Activated naive CD8-positive, alpha-beta T cell (primary cell): ENCODE data around the gene LDLRAD4.

Experiments used
- H3K27ac Mint-ChIP-seq: one replicate; pipeline ENCODE4 v1.8.0; 2021; ENCODE audit warnings: mixed read lengths
- H3K27me3 Mint-ChIP-seq: one replicate; pipeline ENCODE4 v1.8.0; 2021; ENCODE audit warnings: mixed read lengths
- H3K36me3 Mint-ChIP-seq: one replicate; pipeline ENCODE4 v1.8.0; 2021; ENCODE audit warnings: mixed read lengths
- H3K4me1 Mint-ChIP-seq: one replicate; pipeline ENCODE4 v1.8.0; 2021; ENCODE audit warnings: low read depth, mixed read lengths
- H3K4me3 Mint-ChIP-seq: one replicate; pipeline ENCODE4 v1.8.0; 2021; ENCODE audit warnings: mild to moderate bottlenecking, mixed read lengths
- H3K9me3 Mint-ChIP-seq: one replicate; pipeline ENCODE4 v1.8.0; 2021; ENCODE audit warnings: low read depth, mixed read lengths

Gene LDLRAD4

GRCh38 chr18:13455960-13456481 lies 237.5 kb downstream of the LDLRAD4 start:
- Mint-ChIP-seq H3K4me3 (peak overlapping the region; percentile 49), H3K4me1 (peaks cover 36% of the 10 kb centered on the region), H3K9me3 (no peaks in the 10 kb centered on the region), H3K36me3 (peaks cover 7% of the 10 kb centered on the region), H3K27ac (peak overlapping the region; percentile 79), H3K27me3 (no peaks in the 10 kb centered on the region)

- Mint-ChIP-seq H3K4me1 (peaks cover 38% of the 10 kb centered on the region), H3K9me3 (no peaks in the 10 kb centered on the region), H3K27ac (peak overlapping the region; percentile 79), H3K27me3 (no peaks in the 10 kb centered on the region), H3K36me3 (peaks cover 7% of the 10 kb centered on the region), H3K4me3 (no peak overlapping the region)
Measured at GRCh38 chr18:13456736-13457271, 238.2 kb downstream of the LDLRAD4 start.

GRCh38 chr18:13457327-13457726 lies 238.8 kb downstream of the LDLRAD4 start:
- no peaks in the 10 kb centered on the region for H3K9me3 Mint-ChIP-seq
- H3K36me3 Mint-ChIP-seq: peaks cover 7% of the 10 kb centered on the region
- H3K27me3 Mint-ChIP-seq: no peaks in the 10 kb centered on the region
- H3K4me3 Mint-ChIP-seq: no peak overlapping the region
- H3K27ac Mint-ChIP-seq: no peak overlapping the region
- H3K4me1 Mint-ChIP-seq: peaks cover 43% of the 10 kb centered on the region

GRCh38 chr18:13460946-13461345 lies 242.4 kb downstream of the LDLRAD4 start:
- Mint-ChIP-seq H3K4me1 (peaks cover 60% of the 10 kb centered on the region), H3K36me3 (peaks cover 9% of the 10 kb centered on the region), H3K27me3 (no peaks in the 10 kb centered on the region), H3K9me3 (no peaks in the 10 kb centered on the region), H3K4me3 (peak overlapping the region; percentile 34), H3K27ac (no peak overlapping the region)

- Mint-ChIP-seq H3K4me1 (peaks cover 58% of the 10 kb centered on the region), H3K27ac (no peak overlapping the region), H3K27me3 (no peaks in the 10 kb centered on the region), H3K4me3 (no peak overlapping the region), H3K9me3 (no peaks in the 10 kb centered on the region), H3K36me3 (peaks cover 10% of the 10 kb centered on the region)
Measured at GRCh38 chr18:13461469-13461868, 242.9 kb downstream of the LDLRAD4 start.

GRCh38 chr18:13461936-13462335 lies 243.4 kb downstream of the LDLRAD4 start:
- H3K27ac Mint-ChIP-seq: peak overlapping the region; percentile 46
- peaks cover 60% of the 10 kb centered on the region for H3K4me1 Mint-ChIP-seq
- peaks cover 13% of the 10 kb centered on the region for H3K36me3 Mint-ChIP-seq
- H3K27me3 Mint-ChIP-seq: no peaks in the 10 kb centered on the region
- H3K4me3 Mint-ChIP-seq: no peak overlapping the region
- H3K9me3 Mint-ChIP-seq: peaks cover 3% of the 10 kb centered on the region

GRCh38 chr18:13462686-13463085 lies 244.1 kb downstream of the LDLRAD4 start:
- Mint-ChIP-seq H3K27me3 (no peaks in the 10 kb centered on the region), H3K4me1 (peaks cover 62% of the 10 kb centered on the region), H3K9me3 (peaks cover 9% of the 10 kb centered on the region), H3K4me3 (no peak overlapping the region), H3K36me3 (peaks cover 20% of the 10 kb centered on the region), H3K27ac (peak overlapping the region; percentile 28)

- Mint-ChIP-seq H3K4me1 (peaks cover 61% of the 10 kb centered on the region), H3K9me3 (peaks cover 11% of the 10 kb centered on the region), H3K27me3 (no peaks in the 10 kb centered on the region), H3K4me3 (peak overlapping the region; percentile 93), H3K36me3 (peaks cover 17% of the 10 kb centered on the region), H3K27ac (peak overlapping the region; percentile 97)
Measured at GRCh38 chr18:13463526-13464210, 245.1 kb downstream of the LDLRAD4 start.

GRCh38 chr18:13464432-13465123 lies 246.0 kb downstream of the LDLRAD4 start:
- Mint-ChIP-seq H3K27ac (peak overlapping the region; percentile 97), H3K4me3 (peak overlapping the region; percentile 93), H3K36me3 (peaks cover 21% of the 10 kb centered on the region), H3K4me1 (peaks cover 68% of the 10 kb centered on the region), H3K9me3 (peaks cover 11% of the 10 kb centered on the region), H3K27me3 (no peaks in the 10 kb centered on the region)

GRCh38 chr18:13465124-13465446 lies 246.5 kb downstream of the LDLRAD4 start:
- Mint-ChIP-seq H3K9me3 (peaks cover 11% of the 10 kb centered on the region), H3K4me1 (peaks cover 68% of the 10 kb centered on the region), H3K27ac (peak overlapping the region; percentile 97), H3K27me3 (no peaks in the 10 kb centered on the region), H3K4me3 (peak overlapping the region; percentile 93), H3K36me3 (peaks cover 22% of the 10 kb centered on the region)

- peak overlapping the region; percentile 97 for H3K27ac Mint-ChIP-seq
- peaks cover 72% of the 10 kb centered on the region for H3K4me1 Mint-ChIP-seq
- peaks cover 11% of the 10 kb centered on the region for H3K9me3 Mint-ChIP-seq
- H3K27me3 Mint-ChIP-seq: no peaks in the 10 kb centered on the region
- H3K36me3 Mint-ChIP-seq: peaks cover 22% of the 10 kb centered on the region
- peak overlapping the region; percentile 93 for H3K4me3 Mint-ChIP-seq
Measured at GRCh38 chr18:13465476-13465875, 246.9 kb downstream of the LDLRAD4 start.

- Mint-ChIP-seq H3K27me3 (no peaks in the 10 kb centered on the region), H3K36me3 (peaks cover 25% of the 10 kb centered on the region), H3K9me3 (peaks cover 11% of the 10 kb centered on the region), H3K4me3 (no peak overlapping the region), H3K27ac (peak overlapping the region; percentile 84), H3K4me1 (peaks cover 57% of the 10 kb centered on the region)
Measured at GRCh38 chr18:13470516-13471197, 252.1 kb downstream of the LDLRAD4 start.

- Mint-ChIP-seq H3K36me3 (peaks cover 28% of the 10 kb centered on the region), H3K4me3 (peak overlapping the region; percentile 44), H3K9me3 (peaks cover 11% of the 10 kb centered on the region), H3K27ac (peak overlapping the region; percentile 84), H3K4me1 (peaks cover 56% of the 10 kb centered on the region), H3K27me3 (no peaks in the 10 kb centered on the region)
Measured at GRCh38 chr18:13471198-13471845, 252.8 kb downstream of the LDLRAD4 start.

- Mint-ChIP-seq H3K4me1 (peaks cover 48% of the 10 kb centered on the region), H3K27ac (peak overlapping the region; percentile 34), H3K27me3 (no peaks in the 10 kb centered on the region), H3K4me3 (no peak overlapping the region), H3K9me3 (peaks cover 6% of the 10 kb centered on the region), H3K36me3 (peaks cover 22% of the 10 kb centered on the region)
Measured at GRCh38 chr18:13471971-13472628, 253.5 kb downstream of the LDLRAD4 start.
